Activated CD8-positive, alpha-beta memory T cell treated with anti-CD3 and anti-CD28 coated beads for 48 hours (primary cell): ENCODE results near the gene AMHR2.

Experiments
- DNase-seq, 3 experiments: peaks; one replicate each; pipeline ENCODE4 v3.0.0-alpha.2; 2020; ENCODE audit warnings: low read depth in 2 of 3, low spot score in 2 of 3

Gene AMHR2

GRCh38 chr12:53479331-53479730, 55.7 kb downstream of the AMHR2 start:
- DNase-seq, result no peak

DNA sequence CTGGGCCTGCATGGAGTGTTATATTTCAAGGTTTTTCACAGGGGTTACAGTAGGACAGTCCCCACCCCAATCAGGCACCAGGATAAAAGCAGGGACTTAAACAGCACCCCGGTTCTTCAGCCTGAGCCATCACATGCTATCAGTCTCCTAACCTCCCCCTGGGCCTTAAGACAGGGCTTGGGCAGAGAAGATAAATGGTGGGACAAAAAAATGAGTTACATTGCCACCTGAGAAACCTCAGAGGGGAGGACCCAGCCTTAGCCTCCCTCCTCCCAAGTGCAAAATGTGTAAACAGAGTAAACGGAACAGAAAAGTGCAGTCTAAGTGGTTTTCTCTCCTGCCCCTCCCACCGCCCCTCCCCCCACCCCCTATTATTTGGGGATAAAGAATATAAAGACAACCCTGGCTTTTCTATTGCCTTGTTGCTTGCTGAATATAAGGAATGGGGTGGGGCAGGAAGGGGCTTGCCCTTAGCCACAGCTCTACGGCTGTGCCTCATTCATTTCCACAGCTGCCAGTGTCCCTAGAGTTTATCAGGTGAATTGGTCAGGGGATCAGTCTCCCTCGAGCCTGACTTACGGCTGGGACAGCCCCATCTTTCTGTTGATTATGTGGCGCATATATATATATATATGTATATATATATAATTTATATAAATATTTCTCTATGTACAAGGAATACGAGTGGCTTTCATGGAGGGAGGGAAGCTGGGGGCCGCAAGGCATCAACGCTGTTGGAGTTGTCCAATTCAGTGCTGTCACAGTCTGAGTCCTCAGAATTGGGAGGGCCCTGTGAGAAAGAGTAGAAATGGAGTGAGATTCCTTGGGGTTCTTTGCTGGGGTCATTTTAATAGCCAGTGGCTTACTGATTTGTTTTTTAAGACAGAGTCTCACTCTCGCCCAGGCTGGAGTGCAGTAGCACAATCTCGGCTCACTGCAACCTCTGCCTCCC, 57.1 kb downstream of the AMHR2 start:
- DNase-seq, result no peak
